Amygdala (tissue), 56 donors: Measurements from ENCODE around the gene ZNF598.
"Not testable (repeated sequence)": the region's sequence is repeated elsewhere in the genome, so short reads cannot be mapped to it uniquely, and the experiment has no call there.

Experiments used
- DNase-seq, 56 donors: peaks; one replicate each; lab custom pipeline; 2025; lab: John Stamatoyannopoulos, UW

The ZNF598 gene

DNA sequence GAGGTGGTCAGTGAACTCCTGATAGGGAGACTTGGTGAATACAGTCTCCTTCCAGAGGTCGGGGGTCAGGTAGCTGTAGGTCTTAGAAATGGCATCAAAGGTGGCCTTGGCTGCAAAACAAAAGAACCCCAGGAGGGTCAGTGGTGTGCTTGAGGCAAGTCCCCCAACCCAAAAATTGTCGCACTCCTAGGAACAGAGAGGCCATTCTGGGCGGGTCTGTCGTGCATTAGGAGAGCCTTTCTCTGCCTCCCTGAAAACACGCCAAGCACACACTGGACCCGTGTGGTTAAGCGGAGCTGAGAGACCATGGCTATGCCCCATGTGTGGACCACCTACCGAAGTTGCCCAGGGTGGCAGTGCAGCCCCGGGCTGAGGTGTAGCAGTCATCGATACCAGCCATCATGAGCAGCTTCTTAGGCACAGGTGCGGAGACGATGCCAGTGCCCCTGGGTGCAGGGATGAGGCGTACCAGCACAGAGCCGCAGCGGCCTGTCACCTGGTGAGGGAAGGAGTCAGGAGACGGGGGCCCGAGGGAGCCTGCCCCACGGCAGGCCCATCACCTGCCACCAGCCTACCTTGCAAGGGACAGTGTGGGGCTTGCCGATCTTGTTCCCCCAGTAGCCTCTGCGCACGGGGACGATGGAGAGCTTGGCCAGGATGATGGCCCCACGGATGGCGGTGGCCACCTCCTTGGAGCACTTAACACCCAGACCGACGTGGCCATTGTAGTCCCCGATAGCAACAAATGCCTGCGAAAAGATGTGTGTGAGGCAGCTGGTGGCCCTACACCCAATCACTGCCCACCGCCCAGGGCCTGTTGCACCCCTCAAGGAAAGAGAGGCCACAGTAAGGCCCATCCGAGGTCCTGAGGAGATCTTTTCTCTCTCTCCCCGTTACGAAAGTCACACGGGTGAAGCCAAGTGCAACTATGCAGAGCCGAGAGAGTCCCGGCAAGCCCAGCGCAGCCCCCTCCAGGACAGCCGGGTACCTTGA is 47.2 kb downstream of the ZNF598 start:
- not testable (repeated sequence) for DNase-seq

GRCh38 chr16:1961651-1962067 is 48.0 kb downstream of the ZNF598 start:
- no peak for DNase-seq

GRCh38 chr16:1960665-1961630 is 48.7 kb downstream of the ZNF598 start:
- peak in 1 of 56 donors; percentile 17 for DNase-seq

GRCh38 chr16:1959269-1960039 is 50.2 kb downstream of the ZNF598 start, which contains the start of gene NDUFB10:
Gene NDUFB10, plus strand, starts transcription at chr16:1959538. Its CDS starts 87 bp downstream, at chr16:1959625.
- DNase-seq: peak; percentile 37 to 93 (median 80)

- no peak for DNase-seq
Observed at GRCh38 chr16:1958715-1959268, 50.8 kb downstream of the ZNF598 start.

DNA sequence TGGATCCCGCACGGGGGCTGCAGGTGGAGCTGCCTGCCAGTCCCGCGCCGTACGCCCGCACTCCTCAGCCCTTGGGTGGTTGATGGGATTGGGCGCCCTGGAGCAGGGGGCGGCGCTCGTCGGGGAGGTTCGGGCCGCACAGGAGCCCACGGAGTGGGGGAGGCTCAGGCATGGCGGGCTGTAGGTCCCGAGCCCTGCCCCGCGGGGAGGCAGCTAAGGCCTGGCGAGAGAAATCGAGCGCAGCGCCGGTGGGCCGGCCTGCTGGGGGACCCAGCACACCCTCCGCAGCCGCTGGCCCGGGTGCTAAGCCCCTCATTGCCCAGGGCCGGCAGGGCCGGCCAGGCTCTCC is 51.5 kb downstream of the ZNF598 start:
- DNase-seq: not testable (repeated sequence)

- not testable (repeated sequence) for DNase-seq
Observed at GRCh38 chr16:1957434-1958142, 52.0 kb downstream of the ZNF598 start.

DNA sequence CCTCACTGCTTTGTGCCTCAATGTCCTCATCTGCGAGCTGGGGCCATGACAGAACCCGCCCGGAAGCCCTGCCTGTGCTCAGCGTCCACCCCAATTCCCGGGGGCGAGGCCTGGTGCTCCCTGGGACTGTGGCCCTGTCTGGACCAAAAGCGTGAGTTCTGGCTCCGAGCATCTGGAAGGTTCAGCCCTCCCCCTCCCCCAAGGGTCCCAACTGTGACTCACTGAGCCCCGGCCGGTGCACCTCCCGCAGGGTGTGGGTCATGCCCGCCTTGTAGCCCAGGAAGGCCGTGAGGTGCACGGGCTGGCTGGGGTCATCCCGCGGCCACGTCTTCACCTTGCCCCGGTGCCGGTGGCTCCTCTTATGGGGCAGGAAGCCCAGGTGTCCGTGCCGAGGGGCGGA is 55.9 kb downstream of the ZNF598 start:
- no peak for DNase-seq

DNA sequence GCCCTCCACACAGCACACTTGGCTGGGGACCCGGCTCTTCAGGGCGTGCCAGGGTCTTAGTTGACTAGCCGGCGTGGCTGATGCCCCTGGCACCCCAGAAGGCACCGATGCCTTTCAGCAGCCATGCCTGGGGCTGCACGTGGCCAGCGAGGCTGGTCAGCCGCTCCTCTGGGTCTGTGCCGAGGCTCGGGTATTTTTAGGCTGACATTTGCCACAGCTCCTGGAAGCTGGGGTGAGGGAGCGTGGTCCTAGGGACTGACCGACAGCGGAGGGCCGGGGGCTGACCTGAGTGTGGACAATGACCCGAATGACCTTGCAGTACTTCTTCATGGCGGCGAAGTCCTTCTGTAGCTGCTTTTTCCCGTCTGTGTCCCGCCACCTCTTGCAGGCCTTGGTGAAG is 59.1 kb downstream of the ZNF598 start:
- no peak for DNase-seq

DNA sequence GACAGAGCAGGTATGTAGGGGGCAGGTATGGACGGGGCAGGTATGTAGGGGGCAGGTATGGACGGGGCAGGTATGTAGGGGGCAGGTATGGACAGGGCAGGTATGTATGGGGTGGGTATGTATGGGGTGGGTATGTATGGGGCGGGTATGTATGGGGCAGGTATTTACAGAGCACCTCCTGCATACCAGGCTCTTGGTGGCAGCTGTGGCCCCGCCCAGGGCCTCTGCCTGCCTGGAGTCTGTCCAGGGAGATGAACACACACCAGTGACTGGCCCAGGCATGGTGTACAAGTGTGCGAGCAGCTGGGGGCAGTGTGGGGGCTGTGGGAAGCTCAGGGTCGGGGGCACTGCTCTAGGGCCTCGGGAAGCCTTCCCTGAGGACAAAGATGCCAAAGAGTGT is 59.6 kb downstream of the ZNF598 start:
- no peak for DNase-seq

- DNase-seq: no peak
Observed at GRCh38 chr16:1949507-1949906, 60.1 kb downstream of the ZNF598 start.
